K562 treated with DMSO at 1 percent for 24 hours (cell line): ENCODE data around the gene RBP7. TPM values are rescaled to one million over a fixed set of nuclear protein-coding genes. Genes with fewer than 3 reads are reported as not detected.

Experiments
- total RNA-seq: library from RNA; unstranded; fragments of 300-600 nt; gene quantifications from 2 replicates; pipeline ENCODE4 v1.2.3, GENCODE V29; 2022; ENCODE audit warnings: low read depth; ENCODE audit not compliant: insufficient read depth

RBP7 gene
- total RNA-seq: not detected in 2 replicates

DNA sequence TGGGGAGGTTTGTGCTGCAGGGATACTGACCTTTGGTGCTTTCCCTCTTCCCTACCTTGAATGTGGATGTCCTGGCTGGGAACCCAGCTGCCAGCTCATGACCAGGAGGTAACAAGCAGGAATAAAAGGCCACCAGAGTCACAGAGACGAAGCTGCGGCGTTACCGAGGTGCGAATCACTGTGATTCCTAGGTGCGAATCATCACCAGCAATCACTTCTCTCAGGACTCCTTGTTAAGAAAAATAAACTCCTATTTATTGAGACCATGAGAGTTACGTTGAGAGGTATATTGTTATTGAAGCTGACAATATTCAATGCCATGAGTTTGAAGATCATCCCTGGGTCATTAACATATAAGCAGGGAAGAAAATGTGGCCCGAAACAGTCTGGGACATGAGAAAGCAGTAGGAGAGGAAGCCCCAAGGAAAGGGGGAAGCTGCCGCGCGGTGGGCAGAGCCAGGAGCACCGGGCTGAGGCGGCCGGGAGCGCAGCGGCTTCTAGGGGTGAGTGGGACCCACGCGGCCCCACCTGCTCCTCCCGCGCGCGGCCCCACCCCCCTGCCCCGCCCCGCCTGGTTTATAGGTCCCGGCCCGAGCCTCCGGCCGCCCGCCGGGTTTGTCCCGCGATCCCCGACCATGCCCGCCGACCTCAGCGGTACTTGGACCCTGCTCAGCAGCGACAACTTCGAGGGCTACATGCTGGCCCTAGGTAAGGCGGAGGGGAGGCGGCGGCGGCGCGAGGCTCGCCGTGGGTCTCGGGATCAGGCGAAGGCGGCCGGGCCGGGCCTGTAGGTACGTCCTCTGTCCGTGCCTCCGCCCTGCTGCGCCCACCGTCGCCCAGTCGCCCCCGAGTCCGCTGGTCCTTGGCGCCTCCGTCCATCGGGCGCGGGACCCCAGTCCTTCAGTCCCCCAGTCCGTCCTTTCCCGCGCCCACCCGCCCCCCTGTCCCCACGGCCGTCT, at the start of gene RBP7:
RBP7 (plus strand) TSS at position 605 of the 959 bp plus-strand sequence; CDS start at position 636, 31 bp downstream.

DNA sequence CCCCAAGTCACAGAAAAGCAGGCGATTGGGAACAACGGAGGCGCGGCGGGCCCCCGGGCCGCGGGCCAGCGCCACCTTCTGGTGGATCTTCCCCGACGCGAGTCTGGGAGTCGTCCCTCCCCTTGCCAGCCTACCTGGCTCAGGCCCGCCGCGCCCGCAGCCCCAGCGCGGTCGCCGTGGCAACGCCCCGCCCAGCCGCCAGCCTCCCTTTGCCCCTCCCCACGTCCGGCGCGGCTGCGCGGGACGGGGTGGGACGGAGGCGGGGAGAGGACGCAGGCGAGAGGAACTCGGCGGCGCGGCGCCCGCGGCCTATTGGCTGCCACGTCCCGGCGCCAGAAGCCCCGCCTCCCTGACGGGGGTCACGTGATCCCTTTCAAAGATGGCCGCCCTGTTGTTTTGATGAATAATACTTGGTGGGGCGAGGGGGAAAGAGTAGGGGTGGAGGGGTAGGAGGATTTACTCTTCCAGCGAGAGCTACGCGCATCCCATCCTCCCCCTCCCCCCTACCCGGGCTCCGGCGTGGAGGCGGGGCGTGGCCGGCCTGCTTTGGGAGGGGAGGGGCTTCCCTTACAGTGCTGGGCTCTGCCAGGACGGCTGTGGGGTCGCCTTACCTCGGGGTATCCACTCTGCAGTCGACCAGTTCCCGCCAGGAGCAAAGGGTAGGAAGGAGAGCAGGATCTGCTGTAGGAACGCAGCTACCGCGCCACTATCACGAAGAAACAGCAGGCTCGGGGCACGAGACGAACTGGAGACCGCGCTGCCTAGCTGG, 35.7 kb downstream of the RBP7 start, which contains the start of gene UBE4B:
UBE4B (plus strand) TSS at position 369 of the 769 bp plus-strand sequence. CDS start 713 bp downstream, outside the sequence.

Other genes starting within 250 kb of the RBP7 start
- gene CLSTN1, start 173.3 kb upstream of the RBP7 start, total RNA-seq: 85.3 and 86.2 TPM in 2 replicates
- gene CTNNBIP1, start 87.0 kb upstream of the RBP7 start, total RNA-seq: 66.8 and 76.3 TPM in 2 replicates
- 18.0 and 28.7 TPM in 2 replicates for gene LZIC, start 53.8 kb upstream of the RBP7 start, total RNA-seq
- gene NMNAT1, start 53.8 kb upstream of the RBP7 start, total RNA-seq: 11.7 and 16.0 TPM in 2 replicates
- gene UBE4B, start 35.7 kb downstream of the RBP7 start, total RNA-seq: 42.4 and 51.3 TPM in 2 replicates
- gene KIF1B, start 213.3 kb downstream of the RBP7 start, total RNA-seq: 15.0 and 17.9 TPM in 2 replicates